ENCODE measurements around the gene AMOTL1.

The AMOTL1 gene

DNA sequence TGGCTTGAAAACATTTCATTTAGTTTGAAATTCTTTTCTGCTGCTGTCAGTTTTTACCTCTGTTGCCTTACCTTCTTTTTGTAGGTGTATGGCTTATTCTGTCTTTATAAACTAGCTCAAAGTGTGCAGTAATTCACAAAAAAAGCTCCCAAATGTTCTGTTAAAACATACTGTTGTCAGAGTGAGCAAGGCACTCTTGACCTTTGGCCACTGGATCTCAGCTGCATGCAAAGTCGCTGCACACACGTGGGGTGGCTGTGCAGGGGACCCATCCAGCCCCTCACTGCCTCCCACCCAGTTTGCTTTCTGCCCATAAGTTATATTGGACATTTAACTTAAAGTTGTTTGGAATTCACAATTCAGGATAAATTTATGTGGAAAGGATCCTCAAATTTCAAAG, 92.2 kb downstream of the AMOTL1 start:
- no peak for DNase-seq (ENCODE audit: low read depth in 1 of 2, low spot score in 1 of 2)
- TF ChIP-seq GABPA (IDR thresholded peaks at IDR 0.05; ENCODE audit: low read depth) = no peak
- TF ChIP-seq, protein P1, sequence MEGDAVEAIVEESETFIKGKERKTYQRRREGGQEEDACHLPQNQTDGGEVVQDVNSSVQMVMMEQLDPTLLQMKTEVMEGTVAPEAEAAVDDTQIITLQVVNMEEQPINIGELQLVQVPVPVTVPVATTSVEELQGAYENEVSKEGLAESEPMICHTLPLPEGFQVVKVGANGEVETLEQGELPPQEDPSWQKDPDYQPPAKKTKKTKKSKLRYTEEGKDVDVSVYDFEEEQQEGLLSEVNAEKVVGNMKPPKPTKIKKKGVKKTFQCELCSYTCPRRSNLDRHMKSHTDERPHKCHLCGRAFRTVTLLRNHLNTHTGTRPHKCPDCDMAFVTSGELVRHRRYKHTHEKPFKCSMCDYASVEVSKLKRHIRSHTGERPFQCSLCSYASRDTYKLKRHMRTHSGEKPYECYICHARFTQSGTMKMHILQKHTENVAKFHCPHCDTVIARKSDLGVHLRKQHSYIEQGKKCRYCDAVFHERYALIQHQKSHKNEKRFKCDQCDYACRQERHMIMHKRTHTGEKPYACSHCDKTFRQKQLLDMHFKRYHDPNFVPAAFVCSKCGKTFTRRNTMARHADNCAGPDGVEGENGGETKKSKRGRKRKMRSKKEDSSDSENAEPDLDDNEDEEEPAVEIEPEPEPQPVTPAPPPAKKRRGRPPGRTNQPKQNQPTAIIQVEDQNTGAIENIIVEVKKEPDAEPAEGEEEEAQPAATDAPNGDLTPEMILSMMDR (IDR thresholded peaks at IDR 0.05; ENCODE audit: insufficient read depth, low read length) = no peak

DNA sequence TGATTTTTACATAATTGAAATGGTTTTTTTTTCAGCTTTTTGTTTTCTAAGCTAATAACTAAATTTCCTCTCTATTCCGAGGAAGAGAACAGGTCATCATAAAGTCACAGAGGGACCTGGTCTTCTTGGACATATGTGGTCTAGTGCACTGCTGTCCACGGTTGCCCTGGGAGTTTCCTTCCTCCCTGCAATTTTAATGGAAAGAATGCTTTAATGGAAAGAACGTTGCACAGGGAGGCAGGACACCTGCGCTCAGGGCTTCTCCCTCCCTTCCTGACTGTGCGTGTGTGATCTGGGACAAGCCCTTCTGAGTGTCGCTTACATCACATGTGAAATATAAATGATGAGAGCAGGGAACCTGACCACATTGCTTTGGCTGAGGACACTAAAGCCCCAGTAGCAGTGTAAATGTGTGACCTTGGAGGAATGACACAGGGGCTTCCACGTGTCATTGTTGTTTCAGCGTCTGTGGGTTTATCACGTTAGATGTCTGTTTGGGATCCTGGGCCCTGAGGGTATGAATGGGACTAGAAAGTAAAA, 93.2 kb downstream of the AMOTL1 start:
- H3K27me3 ChIP-seq (ENCODE audit: insufficient read depth, poor library complexity, severe bottlenecking) = peaks cover 4% of the 10 kb centered on the region
- H3K27ac ChIP-seq (replicated peaks) = no peak overlapping the region
- DNase-seq (ENCODE audit: low read depth in 1 of 2, low spot score in 1 of 2) = no peak
- TF ChIP-seq GABPA (IDR thresholded peaks at IDR 0.05; ENCODE audit: low read depth) (no peak), REST (IDR thresholded peaks at IDR 0.05; ENCODE audit: insufficient replicate concordance, low read depth) (no peak), SPI1 (IDR thresholded peaks at IDR 0.05; ENCODE audit: borderline replicate concordance, low read depth) (no peak), POLR2AphosphoS5 (IDR thresholded peaks at IDR 0.05; ENCODE audit: low read depth) (no peak)
- TF ChIP-seq, protein P1 (IDR thresholded peaks at IDR 0.05; ENCODE audit: insufficient read depth, low read length) = no peak
- no peak overlapping the region for H3K4me3 ChIP-seq (replicated peaks; ENCODE audit: insufficient read depth, low read length)

More for the DNA sequence above, 92.2 kb downstream of the AMOTL1 start:
- Histone ChIP-seq H3K27me3 (ENCODE audit: insufficient read depth, poor library complexity, severe bottlenecking) (peaks cover 4% of the 10 kb centered on the region), H3K4me3 (replicated peaks; ENCODE audit: insufficient read depth, low read length) (no peak overlapping the region), H3K27ac (replicated peaks) (no peak overlapping the region)

- H3K27ac ChIP-seq (replicated peaks) = no peak overlapping the region
- TF ChIP-seq POLR2AphosphoS5 (IDR thresholded peaks at IDR 0.05; ENCODE audit: low read depth) = no peak
- TF ChIP-seq GABPA (IDR thresholded peaks at IDR 0.05; ENCODE audit: low read depth) = no peak
- no peak for TF ChIP-seq REST (IDR thresholded peaks at IDR 0.05; ENCODE audit: insufficient replicate concordance, low read depth)
- no peak for TF ChIP-seq SPI1 (IDR thresholded peaks at IDR 0.05; ENCODE audit: borderline replicate concordance, low read depth)
- TF ChIP-seq, protein P1 (IDR thresholded peaks at IDR 0.05; ENCODE audit: insufficient read depth, low read length) = no peak
- DNase-seq (ENCODE audit: low read depth in 1 of 2, low spot score in 1 of 2) = no peak
- H3K27me3 ChIP-seq (ENCODE audit: insufficient read depth, poor library complexity, severe bottlenecking) = peaks cover 4% of the 10 kb centered on the region
- H3K4me3 ChIP-seq (replicated peaks; ENCODE audit: insufficient read depth, low read length) = no peak overlapping the region
Measured at GRCh38 chr11:94862926-94863880, 95.0 kb downstream of the AMOTL1 start.
